GM04503 (cell line): ENCODE measurements around the gene UCN3.
A peak's percentile ranks its signal among the peaks of the same experiment; 100 is the strongest.
"Not testable (repeated sequence)": the region's sequence is repeated elsewhere in the genome, so short reads cannot be mapped to it uniquely, and the experiment has no call there.

Source experiments
- DNase-seq: peaks from one replicate; pipeline ENCODE4 v3.0.0-alpha.2; 2012; ENCODE audit warnings: low read depth

Gene UCN3

GRCh38 chr10:5410787-5411186, 46.0 kb downstream of the UCN3 start:
- DNase-seq: not testable (repeated sequence)

GRCh38 chr10:5411941-5412276, 47.1 kb downstream of the UCN3 start:
- DNase-seq: peak; percentile 13

- peak; percentile 23 for DNase-seq
Measured at GRCh38 chr10:5412277-5412941, 47.6 kb downstream of the UCN3 start, which contains the start of gene NET1. Gene NET1 (plus strand): TSS chr10:5412557. CDS start chr10:5412693, 136 bp downstream.

- DNase-seq: peak; percentile 7
Measured at GRCh38 chr10:5413012-5413938, 48.5 kb downstream of the UCN3 start.

GRCh38 chr10:5416981-5417380, 52.2 kb downstream of the UCN3 start:
- no peak for DNase-seq

GRCh38 chr10:5418584-5418983, 53.8 kb downstream of the UCN3 start:
- no peak for DNase-seq

GRCh38 chr10:5419466-5420094, 54.8 kb downstream of the UCN3 start:
- no peak for DNase-seq

- no peak for DNase-seq
Measured at GRCh38 chr10:5423771-5424170, 59.0 kb downstream of the UCN3 start.
